Panc1 (cell line): ENCODE measurements around the gene MPZL3. TPM values are rescaled to one million over a fixed set of nuclear protein-coding genes. Genes with fewer than 3 reads are reported as not detected.

Experiments used
- ATAC-seq: fragments of 200-7000 bp; cut with Tn5 transposase; 2 replicates; pipeline ENCODE4 v1.9.1; 2020; ENCODE audit warnings: mild to moderate bottlenecking, moderate library complexity
- BruUV-seq: library from RNA; stranded (reverse); fragments of 400-500 nt; replicated peaks from 2 replicates; lab custom pipeline; 2021; lab: Mats Ljungman, UMichigan
- CTCF ChIA-PET: fragments of 300-600 bp; sonication (Branson Sonifier 250); formaldehyde crosslinking; loops from one replicate; lab custom pipeline; 2022; ENCODE audit warnings: antibody characterized with exemption; lab: Charles Lee
- POLR2A ChIA-PET: fragments of 300-600 bp; sonication (Branson Sonifier 250); formaldehyde crosslinking; loops from one replicate; lab custom pipeline; 2022; ENCODE audit warnings: antibody characterized with exemption; lab: Charles Lee
- DNase-seq: peaks from one replicate; pipeline ENCODE4 v3.0.0-alpha.2; 2010; ENCODE audit warnings: low read depth, low spot score
- H3K27ac ChIP-seq: 2 replicates; pipeline ENCODE4 v1.5.1; 2011; ENCODE audit warnings: mild to moderate bottlenecking, low read length, inconsistent platforms
- H3K27me3 ChIP-seq: fragments of 200-500 bp; sonication (Bioruptor generic); 2 replicates; pipeline ENCODE4 v1.6.0; 2014; ENCODE audit warnings: low read length, inconsistent platforms; ENCODE audit not compliant: control insufficient read depth, insufficient read depth
- H3K36me3 ChIP-seq: fragments of 200-500 bp; sonication (Bioruptor generic); 2 replicates; pipeline ENCODE4 v1.5.1; 2014; ENCODE audit warnings: inconsistent platforms, mild to moderate bottlenecking, low read length, moderate library complexity; ENCODE audit not compliant: control insufficient read depth, insufficient read depth
- H3K4me1 ChIP-seq: 2 replicates; pipeline ENCODE4 v1.5.1; 2011; ENCODE audit warnings: inconsistent platforms, mild to moderate bottlenecking, low read length, moderate library complexity; ENCODE audit not compliant: control insufficient read depth, insufficient read depth
- H3K4me3 ChIP-seq, 2 experiments: 2 replicates each; pipeline ENCODE4 v1.5.1; 2011 to 2012; ENCODE audit warnings: low read depth in 2 of 2, low read length in 2 of 2, mild to moderate bottlenecking in 2 of 2, inconsistent platforms in 1 of 2, moderate library complexity in 1 of 2
- H3K9me3 ChIP-seq: fragments of 200-500 bp; sonication (Bioruptor generic); 2 replicates; pipeline ENCODE4 v1.5.1; 2014; ENCODE audit warnings: low read depth, mild to moderate bottlenecking, inconsistent platforms, low read length, moderate library complexity; ENCODE audit not compliant: control insufficient read depth, insufficient read depth
- POLR2AphosphoS5 ChIP-seq: IDR thresholded peaks from 2 replicates; pipeline ENCODE4 v1.6.1; 2012; ENCODE audit warnings: mild to moderate bottlenecking, low read depth, low read length, moderate library complexity
- SIN3A ChIP-seq: IDR thresholded peaks from 2 replicates; pipeline ENCODE4 v1.6.1; 2012; ENCODE audit warnings: low read depth, mild to moderate bottlenecking, low read length, moderate library complexity, borderline replicate concordance; ENCODE audit not compliant: insufficient read depth
- TCF7L2 ChIP-seq: IDR thresholded peaks from 2 replicates; pipeline ENCODE4 v1.6.1; 2011; ENCODE audit warnings: mild to moderate bottlenecking, low read depth, low read length, inconsistent platforms
- in situ Hi-C: cut with HindIII; loops from 2 replicates; pipeline ENCODE4 v1.10.0; 2016; ENCODE audit warnings: low sequenced_read_pairs, low pct_unique_long_range_greater_than_20kb
- intact Hi-C: fragments of 100-400 bp; cut with micrococcal nuclease; formaldehyde crosslinking; loops from one replicate; pipeline ENCODE4 v1.10.0; 2022; ENCODE audit not compliant: unreplicated experiment
- total RNA-seq: library from RNA; stranded (reverse); gene quantifications from one replicate; pipeline ENCODE4 v1.2.1, GENCODE V29; 2021; ENCODE audit not compliant: unreplicated experiment
- TF ChIP-seq, protein P1 (sequence below): fragments of 450-650 bp; IDR thresholded peaks from 2 replicates; pipeline ENCODE4 v1.5.1; 2017; ENCODE audit warnings: mild to moderate bottlenecking
- TF ChIP-seq, protein P2 (sequence below), 2 experiments: IDR thresholded peaks; 2 replicates each; pipeline ENCODE4 v1.6.1; 2011 to 2012; ENCODE audit warnings: low read depth in 2 of 2, control low read depth in 1 of 2, low read length in 1 of 2, mild to moderate bottlenecking in 1 of 2, moderate library complexity in 1 of 2; ENCODE audit not compliant: insufficient read depth in 1 of 2

MPZL3 gene
- total RNA-seq, 1 experiment from 2014 or later = 1.0 TPM

DNA sequence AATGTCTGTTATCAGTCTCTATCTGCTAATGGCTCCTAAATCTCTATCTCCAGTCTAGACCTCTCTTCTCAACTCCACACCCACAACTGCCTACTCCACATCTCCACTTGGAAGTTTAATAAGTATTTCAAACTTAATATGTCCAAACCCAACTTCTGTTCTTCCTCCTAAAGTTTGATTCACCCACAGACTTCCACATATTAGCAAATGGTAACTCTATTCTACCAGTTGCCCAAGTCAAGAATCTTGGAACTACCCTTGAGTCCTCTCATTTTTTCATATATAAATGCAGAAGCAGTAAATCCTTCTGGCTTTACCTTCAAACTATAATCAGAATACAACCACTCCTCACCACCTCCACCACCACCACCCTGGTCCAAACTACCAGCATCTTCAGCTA lies 20.7 kb downstream of the MPZL3 start:
- Histone ChIP-seq H3K4me3 (no peak overlapping the region), H3K4me1 (no peaks in the 10 kb centered on the region), H3K27ac (no peak overlapping the region), H3K36me3 (no peaks in the 10 kb centered on the region), H3K27me3 (peaks cover 13% of the 10 kb centered on the region), H3K9me3 (no peaks in the 10 kb centered on the region)
- DNase-seq = no peak
- in situ Hi-C loops = no loop called here
- POLR2A ChIA-PET = no interaction called here
- no TSS peak for BruUV-seq
- TF ChIP-seq SIN3A (no peak), POLR2AphosphoS5 (no peak), TCF7L2 (no peak)
- TF ChIP-seq, protein P1, sequence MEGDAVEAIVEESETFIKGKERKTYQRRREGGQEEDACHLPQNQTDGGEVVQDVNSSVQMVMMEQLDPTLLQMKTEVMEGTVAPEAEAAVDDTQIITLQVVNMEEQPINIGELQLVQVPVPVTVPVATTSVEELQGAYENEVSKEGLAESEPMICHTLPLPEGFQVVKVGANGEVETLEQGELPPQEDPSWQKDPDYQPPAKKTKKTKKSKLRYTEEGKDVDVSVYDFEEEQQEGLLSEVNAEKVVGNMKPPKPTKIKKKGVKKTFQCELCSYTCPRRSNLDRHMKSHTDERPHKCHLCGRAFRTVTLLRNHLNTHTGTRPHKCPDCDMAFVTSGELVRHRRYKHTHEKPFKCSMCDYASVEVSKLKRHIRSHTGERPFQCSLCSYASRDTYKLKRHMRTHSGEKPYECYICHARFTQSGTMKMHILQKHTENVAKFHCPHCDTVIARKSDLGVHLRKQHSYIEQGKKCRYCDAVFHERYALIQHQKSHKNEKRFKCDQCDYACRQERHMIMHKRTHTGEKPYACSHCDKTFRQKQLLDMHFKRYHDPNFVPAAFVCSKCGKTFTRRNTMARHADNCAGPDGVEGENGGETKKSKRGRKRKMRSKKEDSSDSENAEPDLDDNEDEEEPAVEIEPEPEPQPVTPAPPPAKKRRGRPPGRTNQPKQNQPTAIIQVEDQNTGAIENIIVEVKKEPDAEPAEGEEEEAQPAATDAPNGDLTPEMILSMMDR = no peak
- CTCF ChIA-PET = no interaction called here
- no peak for ATAC-seq
- intact Hi-C loops = no loop called here

DNA sequence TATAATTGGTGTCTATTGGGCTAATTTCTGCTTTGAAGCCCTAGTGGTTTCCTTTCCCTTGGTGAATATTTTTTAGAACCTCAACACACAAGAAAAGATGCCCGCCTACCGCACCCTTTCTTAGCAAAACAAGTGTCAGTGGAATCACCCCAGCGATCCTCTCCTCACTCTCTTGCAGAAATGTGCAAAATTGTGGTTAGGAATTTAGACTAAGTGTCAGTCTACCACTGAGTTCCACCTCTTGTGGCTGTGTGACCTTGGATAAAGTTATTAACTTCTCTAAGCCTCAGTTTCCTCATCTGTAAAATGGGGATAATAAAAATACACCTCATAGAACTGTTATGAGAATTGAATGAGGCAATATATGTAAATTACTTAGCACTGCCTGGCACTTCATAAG lies 22.1 kb downstream of the MPZL3 start:
- TF ChIP-seq POLR2AphosphoS5 = no peak
- TF ChIP-seq, protein P2, sequence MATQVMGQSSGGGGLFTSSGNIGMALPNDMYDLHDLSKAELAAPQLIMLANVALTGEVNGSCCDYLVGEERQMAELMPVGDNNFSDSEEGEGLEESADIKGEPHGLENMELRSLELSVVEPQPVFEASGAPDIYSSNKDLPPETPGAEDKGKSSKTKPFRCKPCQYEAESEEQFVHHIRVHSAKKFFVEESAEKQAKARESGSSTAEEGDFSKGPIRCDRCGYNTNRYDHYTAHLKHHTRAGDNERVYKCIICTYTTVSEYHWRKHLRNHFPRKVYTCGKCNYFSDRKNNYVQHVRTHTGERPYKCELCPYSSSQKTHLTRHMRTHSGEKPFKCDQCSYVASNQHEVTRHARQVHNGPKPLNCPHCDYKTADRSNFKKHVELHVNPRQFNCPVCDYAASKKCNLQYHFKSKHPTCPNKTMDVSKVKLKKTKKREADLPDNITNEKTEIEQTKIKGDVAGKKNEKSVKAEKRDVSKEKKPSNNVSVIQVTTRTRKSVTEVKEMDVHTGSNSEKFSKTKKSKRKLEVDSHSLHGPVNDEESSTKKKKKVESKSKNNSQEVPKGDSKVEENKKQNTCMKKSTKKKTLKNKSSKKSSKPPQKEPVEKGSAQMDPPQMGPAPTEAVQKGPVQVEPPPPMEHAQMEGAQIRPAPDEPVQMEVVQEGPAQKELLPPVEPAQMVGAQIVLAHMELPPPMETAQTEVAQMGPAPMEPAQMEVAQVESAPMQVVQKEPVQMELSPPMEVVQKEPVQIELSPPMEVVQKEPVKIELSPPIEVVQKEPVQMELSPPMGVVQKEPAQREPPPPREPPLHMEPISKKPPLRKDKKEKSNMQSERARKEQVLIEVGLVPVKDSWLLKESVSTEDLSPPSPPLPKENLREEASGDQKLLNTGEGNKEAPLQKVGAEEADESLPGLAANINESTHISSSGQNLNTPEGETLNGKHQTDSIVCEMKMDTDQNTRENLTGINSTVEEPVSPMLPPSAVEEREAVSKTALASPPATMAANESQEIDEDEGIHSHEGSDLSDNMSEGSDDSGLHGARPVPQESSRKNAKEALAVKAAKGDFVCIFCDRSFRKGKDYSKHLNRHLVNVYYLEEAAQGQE (IDR thresholded peaks at IDR 0.05; ENCODE audit: insufficient read depth in 1 of 2, low read depth in 2 of 2, low read length in 1 of 2) = no peak
- TF ChIP-seq SIN3A = no peak
- TF ChIP-seq, protein P1 = no peak
- no peak for TF ChIP-seq TCF7L2
- ChIA-PET CTCF (no interaction called here), POLR2A (no interaction called here)

More for the DNA sequence above, 22.1 kb downstream of the MPZL3 start:
- intact Hi-C loops = no loop called here
- Histone ChIP-seq H3K4me3 (no peak overlapping the region), H3K27ac (no peak overlapping the region), H3K4me1 (no peaks in the 10 kb centered on the region), H3K27me3 (peaks cover 13% of the 10 kb centered on the region), H3K36me3 (no peaks in the 10 kb centered on the region), H3K9me3 (no peaks in the 10 kb centered on the region)
- no TSS peak for BruUV-seq
- no peak for ATAC-seq
- in situ Hi-C loops = no loop called here
- no peak for DNase-seq
